Fibroblast of lung (primary cell): ENCODE data around the gene TNFRSF1A. TPM values are rescaled to one million over a fixed set of nuclear protein-coding genes. Genes with fewer than 3 reads are reported as not detected.

ENCODE experiments used
- DNase-seq, 2 donors: peaks; one replicate each; pipeline versions ENCODE4 v3.0.0 to v3.0.0-alpha.2; 2010; ENCODE audit warnings: low read depth in 2 of 2
- H2AFZ ChIP-seq: 2 replicates; pipeline ENCODE4 v1.5.1; 2012; ENCODE audit warnings: low read length, control low read depth, inconsistent platforms
- H3K27ac ChIP-seq: 2 replicates; pipeline ENCODE4 v1.5.1; 2011; ENCODE audit warnings: low read length, control low read depth; ENCODE audit not compliant: insufficient read depth
- H3K27me3 ChIP-seq: 2 replicates; pipeline ENCODE4 v1.5.1; 2011; ENCODE audit warnings: mild to moderate bottlenecking, low read length; ENCODE audit not compliant: control insufficient read depth, insufficient read depth
- H3K36me3 ChIP-seq: 2 replicates; pipeline ENCODE4 v1.5.1; 2011; ENCODE audit warnings: low read length; ENCODE audit not compliant: control insufficient read depth, insufficient read depth
- H3K4me1 ChIP-seq: 2 replicates; pipeline ENCODE4 v1.5.1; 2011; ENCODE audit warnings: low read length; ENCODE audit not compliant: control insufficient read depth, insufficient read depth; ENCODE audit errors: extremely low read depth
- H3K4me2 ChIP-seq: 2 replicates; pipeline ENCODE4 v1.5.1; 2011; ENCODE audit warnings: low read length, control low read depth; ENCODE audit not compliant: insufficient read depth; ENCODE audit errors: extremely low read depth
- H3K4me3 ChIP-seq, 4 experiments: fragments of 200-600 bp in 1 of 4; sonication (generic) in 1 of 4; replicated peaks in 1 of 4; 2 replicates each; pipeline ENCODE4 v1.5.1; 2011 to 2016; ENCODE audit warnings: low read length in 4 of 4, low read depth in 3 of 4, mild to moderate bottlenecking in 3 of 4, control low read depth in 2 of 4, inconsistent platforms in 1 of 4, mixed read lengths in 1 of 4; ENCODE audit not compliant: insufficient read depth in 1 of 4; ENCODE audit errors: control extremely low read depth in 1 of 4
- H3K79me2 ChIP-seq: 2 replicates; pipeline ENCODE4 v1.5.1; 2012; ENCODE audit warnings: mild to moderate bottlenecking, low read length, inconsistent platforms; ENCODE audit not compliant: control insufficient read depth, insufficient read depth
- H3K9ac ChIP-seq: 2 replicates; pipeline ENCODE4 v1.5.1; 2011; ENCODE audit warnings: mild to moderate bottlenecking, low read length, control low read depth; ENCODE audit not compliant: insufficient read depth
- H3K9me3 ChIP-seq: 2 replicates; pipeline ENCODE4 v1.5.1; 2012; ENCODE audit warnings: low read depth, low read length; ENCODE audit not compliant: control insufficient read depth, insufficient read depth
- H4K20me1 ChIP-seq: 2 replicates; pipeline ENCODE4 v1.5.1; 2011; ENCODE audit warnings: low read length; ENCODE audit not compliant: control insufficient read depth, insufficient read depth; ENCODE audit errors: extremely low read depth
- EZH2 ChIP-seq: IDR thresholded peaks from 2 replicates; pipeline ENCODE4 v1.5.1; 2012; ENCODE audit warnings: low read length, control low read depth, mild to moderate bottlenecking; ENCODE audit errors: missing control alignments
- polyA plus RNA-seq, 2 donors: library from polyadenylated mRNA; depleted of rRNA in 1 of 2; stranded (reverse) in 1 of 2; unstranded in 1 of 2; fragments of >200 nt; gene quantifications; 2 replicates each; pipeline ENCODE4 v1.2.1, GENCODE V29; 2011 to 2012; ENCODE audit warnings: missing spikeins in 1 of 2
- total RNA-seq: library from RNA; depleted of rRNA; stranded (reverse); fragments of >200 nt; gene quantifications from 2 replicates; pipeline ENCODE4 v1.2.1, GENCODE V29; 2014
- TF ChIP-seq, protein P1 (sequence below), 2 donors: IDR thresholded peaks in 1 of 2; conservative IDR thresholded peaks in 1 of 2; 1 replicate in 1 of 2; 2 replicates in 1 of 2; pipeline ENCODE4 v1.5.1; 2011 to 2012; ENCODE audit warnings: low read length in 2 of 2, control low read depth in 1 of 2, inconsistent platforms in 1 of 2, low read depth in 1 of 2, mild to moderate bottlenecking in 1 of 2

The TNFRSF1A gene
- total and polyA plus RNA-seq, 2 donors (not counting 1 experiment from before 2014, with no cell fraction given), result 157 to 257 TPM

- no peak overlapping the region for H3K4me2 ChIP-seq
- H3K79me2 ChIP-seq, result no peaks in the 10 kb centered on the region
- DNase-seq, result no peak
- peaks cover 3% of the 10 kb centered on the region for H3K27me3 ChIP-seq
- no peak overlapping the region for H3K27ac ChIP-seq
- no peaks in the 10 kb centered on the region for H3K36me3 ChIP-seq
- no peak overlapping the region for H2AFZ ChIP-seq
- peaks cover 8% of the 10 kb centered on the region for H3K4me1 ChIP-seq
- H3K9me3 ChIP-seq, result no peaks in the 10 kb centered on the region
- TF ChIP-seq EZH2, result no peak
- TF ChIP-seq, protein P1, sequence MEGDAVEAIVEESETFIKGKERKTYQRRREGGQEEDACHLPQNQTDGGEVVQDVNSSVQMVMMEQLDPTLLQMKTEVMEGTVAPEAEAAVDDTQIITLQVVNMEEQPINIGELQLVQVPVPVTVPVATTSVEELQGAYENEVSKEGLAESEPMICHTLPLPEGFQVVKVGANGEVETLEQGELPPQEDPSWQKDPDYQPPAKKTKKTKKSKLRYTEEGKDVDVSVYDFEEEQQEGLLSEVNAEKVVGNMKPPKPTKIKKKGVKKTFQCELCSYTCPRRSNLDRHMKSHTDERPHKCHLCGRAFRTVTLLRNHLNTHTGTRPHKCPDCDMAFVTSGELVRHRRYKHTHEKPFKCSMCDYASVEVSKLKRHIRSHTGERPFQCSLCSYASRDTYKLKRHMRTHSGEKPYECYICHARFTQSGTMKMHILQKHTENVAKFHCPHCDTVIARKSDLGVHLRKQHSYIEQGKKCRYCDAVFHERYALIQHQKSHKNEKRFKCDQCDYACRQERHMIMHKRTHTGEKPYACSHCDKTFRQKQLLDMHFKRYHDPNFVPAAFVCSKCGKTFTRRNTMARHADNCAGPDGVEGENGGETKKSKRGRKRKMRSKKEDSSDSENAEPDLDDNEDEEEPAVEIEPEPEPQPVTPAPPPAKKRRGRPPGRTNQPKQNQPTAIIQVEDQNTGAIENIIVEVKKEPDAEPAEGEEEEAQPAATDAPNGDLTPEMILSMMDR (conservative IDR thresholded peaks at IDR 0.05 in 1 of 2, IDR thresholded peaks at IDR 0.05 in 1 of 2; ENCODE audit: low read depth in 1 of 2, low read length in 2 of 2), result no peak
- no peaks in the 10 kb centered on the region for H4K20me1 ChIP-seq
- H3K4me3 ChIP-seq, result no peak overlapping the region
- no peak overlapping the region for H3K9ac ChIP-seq
Observed at GRCh38 chr12:6315704-6316597, 25.9 kb downstream of the TNFRSF1A start.

DNA sequence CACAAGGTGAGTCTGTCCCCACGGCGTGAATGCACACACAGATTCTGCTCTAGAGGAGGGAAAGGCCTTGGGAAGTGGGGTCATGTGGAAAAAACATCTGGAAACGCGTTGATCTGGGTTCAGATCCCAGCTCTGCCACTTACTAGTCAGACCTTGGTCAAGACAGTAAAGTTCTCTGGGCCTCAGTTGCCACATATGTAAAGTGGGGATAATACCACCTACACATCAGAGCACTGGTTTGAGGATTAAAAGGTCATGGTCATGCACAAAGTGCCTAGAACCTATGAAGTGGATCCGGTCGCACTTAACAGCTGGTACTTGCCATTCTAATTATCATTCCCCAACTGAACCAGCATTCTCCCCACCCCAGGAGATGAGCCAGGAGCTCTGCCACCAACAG, 26.7 kb downstream of the TNFRSF1A start:
- H4K20me1 ChIP-seq, result no peaks in the 10 kb centered on the region
- H3K79me2 ChIP-seq, result no peaks in the 10 kb centered on the region
- H3K36me3 ChIP-seq, result no peaks in the 10 kb centered on the region
- H3K4me1 ChIP-seq, result peaks cover 8% of the 10 kb centered on the region
- no peak overlapping the region for H3K27ac ChIP-seq
- no peak overlapping the region for H3K4me2 ChIP-seq
- no peak for DNase-seq
- H3K9me3 ChIP-seq, result no peaks in the 10 kb centered on the region
- no peak overlapping the region for H3K9ac ChIP-seq
- TF ChIP-seq EZH2, result no peak
- TF ChIP-seq, protein P1 (conservative IDR thresholded peaks at IDR 0.05 in 1 of 2, IDR thresholded peaks at IDR 0.05 in 1 of 2; ENCODE audit: low read depth in 1 of 2, low read length in 2 of 2), result no peak
- no peak overlapping the region for H2AFZ ChIP-seq
- H3K4me3 ChIP-seq, result no peak overlapping the region
- H3K27me3 ChIP-seq, result peaks cover 8% of the 10 kb centered on the region

DNA sequence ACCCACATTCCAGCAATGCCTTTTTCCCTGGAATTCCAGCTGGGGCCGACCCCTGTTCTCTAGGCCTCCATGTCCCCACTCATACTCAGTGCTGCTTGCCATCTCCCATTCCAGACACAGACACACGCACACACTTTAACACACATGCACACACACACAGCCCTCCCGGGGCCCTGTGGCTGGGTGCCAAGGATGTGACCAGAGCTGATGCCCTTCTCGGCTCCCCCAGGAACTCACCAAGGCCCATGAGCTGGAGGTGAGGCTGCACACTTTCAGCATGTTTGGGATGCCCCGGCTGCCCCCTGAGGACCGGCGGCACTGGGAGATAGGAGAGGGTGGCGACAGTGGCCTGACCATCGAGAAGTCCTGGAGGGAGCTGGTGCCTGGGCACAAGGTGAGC, 27.1 kb downstream of the TNFRSF1A start:
- H3K36me3 ChIP-seq, result no peaks in the 10 kb centered on the region
- H4K20me1 ChIP-seq, result no peaks in the 10 kb centered on the region
- H3K4me2 ChIP-seq, result no peak overlapping the region
- no peak overlapping the region for H2AFZ ChIP-seq
- peaks cover 12% of the 10 kb centered on the region for H3K27me3 ChIP-seq
- H3K9ac ChIP-seq, result no peak overlapping the region
- H3K4me3 ChIP-seq, result no peak overlapping the region
- no peak for TF ChIP-seq EZH2
- TF ChIP-seq, protein P1 (conservative IDR thresholded peaks at IDR 0.05 in 1 of 2, IDR thresholded peaks at IDR 0.05 in 1 of 2; ENCODE audit: low read depth in 1 of 2, low read length in 2 of 2), result no peak
- peaks cover 8% of the 10 kb centered on the region for H3K4me1 ChIP-seq
- no peak for DNase-seq
- H3K27ac ChIP-seq, result no peak overlapping the region
- no peaks in the 10 kb centered on the region for H3K9me3 ChIP-seq
- H3K79me2 ChIP-seq, result no peaks in the 10 kb centered on the region
